HG03342 (cell line): ENCODE measurements around the gene CD9.

Experiments used
- ATAC-seq: cut with Tn5 transposase; IDR thresholded peaks from one replicate; pipeline ENCODE4 v1.9.1; 2021; ENCODE audit warnings: mild to moderate bottlenecking, moderate library complexity; ENCODE audit not compliant: unreplicated experiment

Gene CD9

DNA sequence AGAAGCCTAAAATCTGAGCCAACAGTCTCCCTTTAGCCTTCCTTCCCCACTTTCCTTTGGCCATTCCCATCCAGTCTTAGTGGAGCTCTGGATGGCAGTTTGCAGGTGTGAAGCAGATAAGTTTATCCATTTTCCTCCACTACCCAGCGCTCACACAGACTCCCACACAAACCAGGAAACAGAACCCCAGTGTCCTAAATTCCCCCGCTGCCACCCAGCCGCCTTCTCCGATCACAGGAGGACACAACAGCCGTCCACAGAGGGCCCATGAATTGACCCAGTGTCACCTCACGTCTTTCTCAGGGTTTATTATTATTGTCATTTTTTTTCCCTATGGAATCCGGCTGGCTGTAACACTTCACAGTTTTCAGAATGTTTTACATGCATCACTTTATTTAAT, 16.4 kb downstream of the CD9 start:
- no peak for ATAC-seq

DNA sequence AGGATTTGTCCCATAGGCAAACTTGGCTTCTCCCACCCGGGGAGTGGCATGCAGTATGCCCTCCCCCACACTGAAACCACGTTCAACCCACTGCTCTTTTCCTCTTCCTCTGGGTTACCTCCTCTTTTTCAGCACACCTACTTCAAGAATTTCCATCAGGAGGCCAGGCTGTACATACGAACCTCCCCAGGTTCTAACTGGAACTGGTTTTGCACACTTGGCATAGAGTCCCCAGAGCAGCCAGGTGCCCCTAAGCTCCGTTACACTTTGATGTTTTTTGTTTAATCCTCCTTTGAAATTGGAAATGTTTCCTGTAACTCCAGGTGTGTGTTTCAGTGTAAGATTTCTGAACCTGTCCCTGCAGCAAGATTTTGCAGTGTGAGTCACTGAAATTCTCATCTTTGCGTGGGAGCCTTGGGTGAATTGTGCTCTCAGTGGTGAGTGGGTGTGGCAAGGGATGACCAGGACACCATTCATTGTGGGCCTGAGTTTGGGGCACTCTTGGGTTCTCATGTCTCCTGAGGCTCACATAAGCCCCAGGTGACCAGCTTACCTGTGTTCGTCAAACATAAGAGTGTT, 18.2 kb downstream of the CD9 start:
- no peak for ATAC-seq

DNA sequence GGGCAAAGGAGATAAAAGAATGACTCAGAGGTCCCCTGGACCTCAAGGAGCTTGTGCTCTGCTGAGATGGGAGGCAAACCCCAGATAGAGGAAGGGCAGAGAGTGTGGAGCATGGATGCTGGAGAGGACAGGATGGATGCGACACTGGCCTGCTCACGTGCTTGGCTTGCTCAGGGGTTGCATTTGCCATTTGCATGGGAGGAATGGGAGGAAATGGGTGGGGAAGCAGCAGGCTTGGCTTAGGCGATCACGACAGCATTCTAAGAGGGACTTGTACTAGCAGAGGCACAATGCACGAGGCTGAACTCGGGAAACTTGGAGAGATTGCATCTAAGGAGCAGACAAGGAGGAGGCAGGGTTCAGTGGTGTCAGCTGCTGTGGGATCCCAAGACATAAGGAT, 19.8 kb downstream of the CD9 start:
- ATAC-seq: no peak

DNA sequence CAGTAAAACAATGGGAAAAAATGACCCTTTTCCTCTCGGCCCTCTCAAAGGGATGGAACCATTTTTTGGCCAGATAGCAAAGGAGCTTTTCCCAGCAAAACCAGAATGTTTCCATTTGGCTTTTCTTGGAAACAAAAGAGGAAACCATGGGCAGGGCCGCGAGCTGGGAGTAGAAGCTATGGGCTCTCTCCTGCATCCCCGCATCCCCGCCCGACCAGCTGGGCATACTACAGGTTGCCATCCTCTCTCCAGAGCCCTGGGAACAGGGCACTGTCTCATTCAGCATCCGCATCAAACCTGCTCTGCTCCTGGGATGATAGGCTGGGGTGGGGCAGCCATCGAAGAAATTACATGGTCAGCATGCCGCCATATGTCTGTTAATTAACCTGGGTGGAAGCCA, 20.9 kb downstream of the CD9 start:
- ATAC-seq: no peak

DNA sequence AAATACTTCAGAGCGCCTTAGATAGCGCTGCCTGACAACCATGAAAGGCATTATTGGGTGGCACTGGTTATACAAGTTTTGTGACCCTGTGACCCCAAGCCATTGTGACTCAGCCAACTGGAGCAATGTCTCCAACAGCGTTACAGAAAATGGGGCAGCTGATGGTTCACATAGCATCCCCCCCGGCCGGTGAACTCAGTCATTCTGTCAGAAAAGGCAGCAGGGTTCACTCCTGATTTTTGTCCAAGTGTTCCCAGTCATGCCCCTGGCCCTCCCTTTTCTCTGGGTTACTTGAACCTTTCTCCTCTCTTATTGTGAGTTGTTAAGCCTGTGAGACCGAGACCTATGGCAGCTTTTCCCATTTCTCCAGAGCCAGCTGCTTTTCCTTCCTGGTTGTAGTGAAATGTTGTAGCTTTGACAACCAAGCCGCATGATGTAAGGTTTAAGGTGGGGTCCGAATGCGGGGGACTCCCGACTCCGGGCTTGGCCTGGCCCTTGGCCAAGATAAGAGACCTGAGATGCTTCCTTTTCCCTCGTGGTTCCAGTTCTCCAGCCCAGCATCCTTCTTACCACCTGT, 22.0 kb downstream of the CD9 start:
- no peak for ATAC-seq

DNA sequence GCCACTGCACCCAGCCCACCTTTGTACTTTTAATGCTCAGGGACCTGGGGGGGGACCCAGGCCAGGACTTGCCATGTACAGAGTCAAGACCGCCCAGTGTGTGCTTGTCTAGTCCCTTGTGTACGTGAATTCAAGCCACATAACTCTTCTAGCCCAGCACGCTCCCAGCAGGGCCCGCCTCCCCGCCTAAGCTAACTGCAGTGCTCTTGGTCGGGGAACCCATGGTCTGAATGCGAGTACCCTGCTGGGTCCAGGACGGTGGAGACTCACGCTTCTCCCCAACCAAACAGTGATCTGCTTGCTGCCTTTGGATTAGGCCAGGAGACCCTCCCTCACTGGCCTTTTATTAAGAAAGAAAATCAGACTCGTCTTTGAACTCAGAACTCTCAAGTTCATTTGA, 23.3 kb downstream of the CD9 start:
- no peak for ATAC-seq

DNA sequence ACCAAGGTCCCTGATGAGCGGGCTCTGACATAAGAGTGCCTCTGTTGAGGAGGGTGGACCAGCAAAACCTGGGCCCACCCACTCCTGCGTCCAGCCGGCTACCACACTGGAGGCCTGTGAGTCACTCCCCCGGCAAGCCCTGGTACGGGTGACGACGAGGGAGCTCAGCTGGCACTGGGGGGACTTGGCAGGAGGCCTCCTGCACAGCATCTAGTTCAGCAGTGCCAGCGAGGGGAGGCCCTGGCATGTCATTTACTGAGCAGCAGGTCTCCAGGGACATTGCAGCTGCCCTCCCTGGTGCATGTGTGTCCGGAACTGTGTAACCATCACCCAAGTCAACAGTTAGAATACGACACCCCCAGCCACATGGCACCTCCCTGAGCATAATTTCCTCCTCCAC, 24.4 kb downstream of the CD9 start:
- ATAC-seq: no peak

DNA sequence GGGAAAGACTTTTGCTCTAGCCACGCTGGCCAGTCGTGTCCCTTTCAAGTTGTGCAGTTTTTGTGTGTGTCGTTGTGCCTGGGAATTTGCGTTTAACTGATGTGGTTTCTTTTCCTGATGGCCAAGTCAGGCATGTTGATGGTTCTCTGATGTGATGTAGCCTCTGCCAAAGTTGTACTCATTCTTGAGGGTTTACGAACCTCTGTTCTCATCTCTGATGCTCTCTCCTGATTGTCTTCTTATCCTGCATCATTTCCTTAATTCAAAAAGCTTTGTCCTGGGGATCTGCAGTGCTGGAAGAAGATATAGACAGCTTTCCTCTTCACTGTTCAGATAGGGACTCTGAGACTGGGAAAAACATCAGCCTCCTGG, 25.4 kb downstream of the CD9 start:
- no peak for ATAC-seq

DNA sequence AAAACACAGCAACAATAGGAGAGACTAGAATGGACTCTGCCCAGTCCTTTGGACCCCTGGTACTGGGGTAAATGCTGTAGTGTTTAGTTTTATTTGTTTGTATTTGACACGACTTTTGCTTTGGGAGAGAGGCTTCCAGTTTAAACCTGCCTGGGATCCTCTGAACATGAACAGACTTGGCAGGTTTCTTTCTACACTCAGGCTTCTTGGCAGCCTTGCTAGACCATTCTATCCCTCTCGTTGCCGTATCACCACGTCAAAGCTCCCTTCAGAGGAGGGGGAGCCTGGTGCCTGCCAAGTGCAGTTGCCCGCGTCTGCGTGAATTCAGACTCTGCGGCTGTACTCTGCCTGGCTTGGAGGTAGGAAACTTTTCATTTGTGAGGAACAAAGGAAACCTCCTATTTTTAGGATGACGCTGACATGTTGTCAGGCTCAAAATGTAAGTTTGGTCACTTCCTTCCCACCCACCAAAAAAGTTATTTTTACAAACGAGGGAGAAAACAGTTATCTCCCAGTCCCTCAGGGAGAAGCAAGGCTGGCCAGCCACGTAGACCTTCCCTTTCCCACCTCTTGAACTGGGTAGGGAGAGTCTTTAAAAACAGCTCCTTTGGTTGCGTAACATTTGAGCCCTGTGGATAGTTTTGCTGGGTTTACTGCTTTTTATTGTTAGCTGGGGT, 25.9 kb downstream of the CD9 start:
- ATAC-seq: no peak

DNA sequence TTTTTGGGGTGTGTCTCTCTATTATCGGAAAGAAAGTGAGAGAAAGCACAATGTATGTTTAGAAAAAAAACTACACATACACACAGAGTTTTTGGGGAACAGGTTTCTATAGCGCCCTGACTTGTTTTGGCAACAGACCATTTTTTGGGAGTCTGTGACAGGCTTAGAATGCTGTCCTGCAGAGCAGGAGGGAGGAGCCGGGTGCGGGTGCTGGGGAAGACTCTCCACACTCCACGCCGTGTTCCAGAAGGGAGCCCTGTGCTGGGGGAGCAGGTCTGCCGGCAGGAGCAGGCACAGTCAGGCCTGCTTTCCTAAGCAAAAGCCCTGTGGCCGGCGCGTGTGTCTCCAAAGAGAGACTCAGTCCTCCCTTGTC, 26.5 kb downstream of the CD9 start:
- no peak for ATAC-seq

DNA sequence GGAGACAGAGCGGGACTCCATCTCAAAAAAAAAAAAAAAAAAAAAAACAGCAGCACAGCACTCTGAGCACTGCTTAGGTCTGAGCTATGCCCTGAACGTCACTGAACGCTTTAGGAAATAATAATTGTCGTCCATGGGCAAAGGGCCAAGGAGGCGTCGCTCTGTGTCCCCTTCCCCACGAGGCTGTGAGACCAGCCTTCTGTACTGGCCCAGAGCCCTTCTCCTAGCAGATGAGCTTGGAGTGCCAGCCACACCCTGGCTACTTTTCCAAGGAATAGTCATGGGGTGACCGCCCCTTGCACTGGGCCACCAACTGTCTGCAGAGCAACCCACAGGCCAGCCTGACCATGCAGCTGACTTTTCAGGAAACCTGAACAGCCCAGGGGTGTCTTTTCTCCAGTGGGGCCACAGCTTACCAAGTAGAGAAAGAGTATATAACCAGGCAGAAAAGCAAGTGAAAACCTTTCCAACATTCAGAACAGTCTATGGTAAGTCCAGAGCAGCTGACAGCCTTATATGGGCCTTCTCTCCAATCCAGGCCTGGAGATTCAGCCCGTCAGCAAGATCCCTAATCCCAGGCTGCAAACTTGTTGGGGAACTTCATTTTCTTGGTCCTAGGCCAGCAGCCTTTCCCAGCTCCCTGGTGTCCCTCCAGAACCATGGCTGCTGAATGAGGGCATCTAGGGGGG, 28.5 kb downstream of the CD9 start:
- no peak for ATAC-seq

DNA sequence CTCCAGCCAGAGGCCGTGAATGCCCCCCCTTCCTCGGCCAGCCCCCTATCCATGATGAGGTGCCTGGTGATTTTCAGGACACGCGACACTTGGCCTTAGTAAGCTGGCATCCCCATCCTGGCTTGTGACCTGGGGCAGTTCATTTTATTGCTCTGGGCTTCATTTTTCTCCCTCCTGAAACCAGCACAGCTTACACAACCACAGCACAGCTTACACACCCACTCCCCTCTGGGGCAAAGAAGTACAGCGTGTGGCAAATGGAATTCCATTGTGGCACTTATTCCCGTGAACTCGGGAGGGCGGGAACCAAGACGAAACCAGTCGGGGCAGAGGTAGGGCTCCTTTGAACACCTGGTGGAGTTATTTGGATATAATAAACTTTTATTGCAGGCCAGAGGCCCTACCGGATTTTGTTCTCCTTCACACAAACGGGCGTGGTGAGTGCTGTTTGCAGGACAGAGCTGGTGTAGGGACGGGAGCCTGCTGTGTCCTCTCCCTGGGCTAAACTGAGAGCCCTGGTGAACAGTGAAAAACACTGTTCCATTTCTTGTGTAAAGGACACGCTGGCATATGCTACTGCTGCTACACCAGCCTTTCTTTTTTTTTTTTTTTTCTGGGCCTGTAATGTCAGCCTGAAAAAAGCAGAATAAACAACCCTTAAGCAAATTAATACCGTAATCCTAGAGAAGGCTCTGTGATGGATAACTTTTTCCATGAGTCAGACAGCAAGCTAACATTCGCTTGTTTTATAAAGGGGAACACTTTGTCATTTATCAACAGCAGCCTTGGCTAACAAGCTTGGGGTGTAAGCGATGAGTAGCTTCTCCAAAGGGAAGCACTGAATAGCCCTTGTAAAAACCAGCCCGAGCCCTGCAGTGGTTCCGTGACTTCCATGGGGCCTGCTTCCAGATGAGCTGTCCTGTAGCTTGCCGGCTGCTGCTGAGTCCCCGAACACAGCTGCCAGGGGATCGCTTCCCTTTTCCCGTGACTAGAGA, 29.3 kb downstream of the CD9 start:
- ATAC-seq: no peak

DNA sequence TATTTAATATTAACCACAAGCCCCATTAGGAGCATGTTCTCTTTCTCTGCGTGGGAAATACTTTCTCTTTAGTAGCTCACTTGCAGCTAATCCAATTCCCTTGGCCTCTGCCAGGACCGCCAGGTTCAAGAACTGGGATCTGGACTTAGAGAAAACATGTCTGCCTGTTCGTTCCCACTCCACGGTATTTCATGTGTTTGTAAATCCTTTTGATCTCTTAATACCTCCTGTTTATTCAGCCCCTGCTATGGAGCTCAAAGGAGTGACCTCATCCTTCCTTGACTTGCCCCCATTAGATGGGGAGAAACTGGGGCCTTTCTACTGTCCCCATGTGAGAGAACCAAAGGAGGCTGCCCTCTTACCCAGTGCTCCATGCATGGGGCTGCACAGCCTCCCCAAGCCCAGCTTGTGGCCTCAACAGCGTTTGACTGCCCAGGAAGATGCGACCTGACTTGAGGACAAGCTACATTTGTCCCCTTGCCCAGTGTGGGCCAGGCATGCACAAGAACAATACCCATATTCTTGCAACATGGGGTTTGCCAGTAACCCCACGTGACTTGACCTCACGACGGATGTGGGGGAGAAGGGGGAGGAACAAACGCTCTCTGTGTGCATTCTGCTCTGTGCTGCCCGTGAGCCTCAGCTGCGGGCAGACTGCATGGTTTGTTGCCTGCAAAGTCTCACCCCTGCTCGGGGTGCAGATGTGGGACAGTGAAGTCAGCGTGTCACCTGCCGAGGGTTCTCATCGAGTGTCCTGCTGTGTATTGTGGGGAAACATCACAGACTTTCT, 30.3 kb downstream of the CD9 start:
- ATAC-seq: peak; percentile 70

DNA sequence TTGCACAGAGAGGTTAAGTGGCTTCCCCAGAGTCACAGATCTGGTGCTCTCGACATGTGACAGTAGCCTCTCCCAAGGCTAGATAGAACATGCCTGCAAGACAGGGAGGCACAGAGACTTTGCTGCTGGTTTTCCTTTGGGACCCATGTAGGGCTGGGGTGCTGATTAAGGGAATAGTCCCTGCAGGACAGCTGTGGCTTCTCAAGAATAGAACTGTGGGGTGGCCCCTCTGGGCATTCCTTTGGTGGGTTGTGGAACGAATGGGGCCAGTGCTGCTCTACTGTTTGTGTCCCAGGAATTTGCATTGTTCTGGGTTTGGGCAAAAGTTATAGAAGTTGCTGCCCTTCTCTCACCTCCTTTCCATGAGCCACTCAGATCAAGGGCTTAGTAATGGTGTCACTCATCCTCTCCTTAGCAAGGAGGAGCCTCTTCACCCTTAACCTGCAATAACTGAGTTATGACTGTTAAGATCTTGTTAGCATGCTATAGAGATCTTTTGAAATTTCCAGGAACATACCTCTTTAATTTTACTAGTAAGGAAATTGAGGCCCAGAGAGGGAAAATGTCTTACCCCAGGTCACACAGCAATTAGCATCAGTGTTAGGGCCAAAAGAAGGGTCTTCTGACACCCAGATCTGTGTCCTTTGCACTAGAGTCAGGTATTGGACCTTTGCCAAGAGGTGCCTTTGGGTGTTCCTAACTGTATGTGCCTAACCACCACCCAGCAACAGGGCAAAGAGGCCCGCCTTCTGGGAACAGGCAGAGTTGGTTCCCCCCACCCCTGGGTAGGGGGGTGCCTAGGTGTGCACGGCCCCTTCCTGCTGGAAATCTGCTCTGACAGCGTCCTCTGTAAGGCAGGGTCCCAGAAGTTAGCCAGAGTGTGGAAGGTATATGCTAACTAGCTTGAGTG, 31.4 kb downstream of the CD9 start:
- no peak for ATAC-seq

DNA sequence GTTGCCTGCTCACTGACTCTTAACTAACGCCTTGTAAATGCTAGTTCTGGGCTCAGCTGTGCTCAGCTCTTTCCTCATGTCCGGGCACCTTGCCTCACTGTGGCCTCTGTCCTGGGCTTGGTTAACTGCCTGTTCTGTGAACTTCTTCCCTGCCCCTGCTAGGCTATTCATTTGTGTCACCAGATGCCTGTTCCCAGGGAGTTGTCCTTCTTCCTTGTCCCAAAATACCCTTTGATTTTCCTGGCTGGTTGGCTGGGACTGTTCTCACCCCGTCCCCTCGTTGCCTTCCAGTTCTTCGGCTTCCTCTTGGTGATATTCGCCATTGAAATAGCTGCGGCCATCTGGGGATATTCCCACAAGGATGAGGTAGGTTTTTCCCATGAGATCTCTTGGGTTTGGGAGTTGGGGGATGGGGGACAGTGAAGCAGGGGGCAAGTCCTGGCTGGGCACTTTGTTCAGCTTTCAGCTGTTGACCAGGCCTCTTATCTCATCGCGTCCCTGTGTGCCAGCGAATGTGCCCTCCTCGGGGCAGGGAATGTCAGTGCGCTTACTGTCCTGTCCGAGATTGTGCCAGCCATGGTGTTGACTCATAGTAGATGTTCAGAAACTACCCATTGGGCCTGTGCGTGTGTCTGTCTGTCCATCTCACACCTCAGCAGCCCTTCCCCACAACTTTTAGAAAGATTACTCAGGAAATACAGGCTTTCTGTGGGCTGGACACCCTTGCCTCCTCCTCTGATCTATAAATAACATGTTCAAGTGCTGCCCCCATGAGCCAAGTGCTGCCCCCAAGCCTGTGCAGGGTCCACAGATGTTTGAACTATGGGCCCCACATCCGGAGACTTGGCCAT, 33.1 kb downstream of the CD9 start:
- no peak for ATAC-seq

DNA sequence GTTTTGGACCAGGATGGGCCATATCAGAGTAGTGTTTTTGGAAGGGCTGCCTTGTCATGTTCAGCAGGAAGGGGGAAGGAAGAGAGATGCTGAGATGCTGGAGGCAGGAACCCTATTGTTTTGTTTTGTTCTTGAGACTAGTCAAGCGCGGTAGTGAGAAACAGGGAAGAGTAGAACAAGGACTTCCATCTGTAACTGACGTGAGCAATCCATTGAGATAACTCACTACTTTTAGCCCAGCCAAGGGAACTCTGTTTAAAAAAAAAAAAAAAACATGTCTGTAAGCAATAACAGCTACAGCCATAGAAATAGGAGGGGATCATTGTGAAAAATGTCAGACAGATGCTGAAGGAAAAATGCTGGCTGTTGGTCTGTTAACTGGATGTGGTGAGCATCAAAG, 34.0 kb downstream of the CD9 start:
- no peak for ATAC-seq

DNA sequence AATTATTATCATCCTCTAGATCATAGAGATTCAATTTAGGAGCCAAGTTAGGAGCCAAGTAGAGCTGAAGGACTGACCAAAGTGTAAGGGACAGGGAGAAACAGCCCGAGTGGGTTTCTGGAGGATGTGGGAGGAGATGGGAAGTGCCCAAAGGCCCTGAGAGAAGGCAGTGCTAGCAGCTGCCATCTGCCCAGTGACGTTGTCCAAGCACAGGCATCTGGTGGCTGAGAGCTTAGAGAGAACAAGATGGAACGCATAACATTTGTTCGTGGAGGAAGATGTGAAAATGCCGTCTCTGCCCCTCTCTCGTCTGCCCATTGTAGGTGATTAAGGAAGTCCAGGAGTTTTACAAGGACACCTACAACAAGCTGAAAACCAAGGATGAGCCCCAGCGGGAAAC, 34.7 kb downstream of the CD9 start:
- ATAC-seq: no peak

DNA sequence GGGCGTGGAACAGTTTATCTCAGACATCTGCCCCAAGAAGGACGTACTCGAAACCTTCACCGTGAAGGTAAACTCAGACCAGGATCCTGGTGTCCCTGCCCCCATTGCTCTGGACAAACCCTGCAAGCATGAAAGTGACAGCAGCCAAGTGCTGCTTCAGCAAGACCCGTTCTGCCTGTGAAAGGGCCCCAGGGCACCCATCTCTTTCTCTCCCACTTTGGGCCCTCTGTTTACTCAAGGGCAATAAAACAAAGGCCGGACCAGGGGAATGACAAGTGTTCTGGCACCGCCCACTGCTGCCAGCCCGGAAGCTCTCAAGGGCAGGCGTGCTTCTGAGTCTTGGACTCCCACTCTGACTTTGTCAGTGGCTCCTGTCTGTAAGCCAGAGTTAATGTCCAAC, 35.3 kb downstream of the CD9 start:
- no peak for ATAC-seq
